H9 (cell line): Measurements from ENCODE around the gene DMXL2. TPM values are rescaled to one million over a fixed set of nuclear protein-coding genes. Genes with fewer than 3 reads are reported as not detected.

ENCODE experiments used
- DNase-seq: peaks from one replicate; pipeline ENCODE4 v3.0.0-alpha.2; 2017
- H2AFZ ChIP-seq: one replicate; pipeline ENCODE4 v1.6.1; 2013; ENCODE audit warnings: mild to moderate bottlenecking, low read length, control low read depth, moderate library complexity
- H2AK5ac ChIP-seq: 2 replicates; pipeline ENCODE4 v1.6.1; 2013; ENCODE audit warnings: low read length, control low read depth, mixed read lengths; ENCODE audit not compliant: insufficient read length
- H2BK120ac ChIP-seq: one replicate; pipeline ENCODE4 v1.6.1; 2013; ENCODE audit warnings: low read depth, mild to moderate bottlenecking, low read length, control low read depth, inconsistent platforms; ENCODE audit not compliant: poor library complexity, severe bottlenecking
- H2BK12ac ChIP-seq: 2 replicates; pipeline ENCODE4 v1.6.1; 2013; ENCODE audit warnings: low read length, control low read depth, mixed read lengths, low read depth; ENCODE audit not compliant: insufficient read length
- H2BK15ac ChIP-seq: 2 replicates; pipeline ENCODE4 v1.6.1; 2013; ENCODE audit warnings: low read depth, low read length, control low read depth
- H2BK20ac ChIP-seq: one replicate; pipeline ENCODE4 v1.6.1; 2013; ENCODE audit warnings: low read depth, mild to moderate bottlenecking, low read length, control low read depth, inconsistent platforms; ENCODE audit not compliant: poor library complexity, severe bottlenecking
- H2BK5ac ChIP-seq: 2 replicates; pipeline ENCODE4 v1.6.1; 2013; ENCODE audit warnings: low read length, control low read depth, mixed read lengths; ENCODE audit not compliant: insufficient read length
- H3K14ac ChIP-seq: 2 replicates; pipeline ENCODE4 v1.6.1; 2013; ENCODE audit warnings: low read length, control low read depth; ENCODE audit not compliant: insufficient read depth
- H3K18ac ChIP-seq: 2 replicates; pipeline ENCODE4 v1.6.1; 2013; ENCODE audit warnings: low read depth, mild to moderate bottlenecking, mixed read lengths, low read length, control low read depth; ENCODE audit not compliant: insufficient read length
- H3K23ac ChIP-seq: 2 replicates; pipeline ENCODE4 v1.6.1; 2013; ENCODE audit warnings: low read length, control low read depth, mixed read lengths, low read depth; ENCODE audit not compliant: insufficient read length
- H3K23me2 ChIP-seq: 2 replicates; pipeline ENCODE4 v1.6.1; 2013; ENCODE audit warnings: low read depth, mild to moderate bottlenecking, mixed read lengths, low read length, control low read depth; ENCODE audit not compliant: insufficient read length, poor library complexity, severe bottlenecking
- H3K27ac ChIP-seq: 2 replicates; pipeline ENCODE4 v1.5.1; 2013; ENCODE audit warnings: low read length, control low read depth, mixed read lengths, low read depth; ENCODE audit not compliant: insufficient read length
- H3K27me3 ChIP-seq: 2 replicates; pipeline ENCODE4 v1.6.1; 2013; ENCODE audit warnings: low read length, control low read depth, inconsistent platforms; ENCODE audit not compliant: insufficient read depth
- H3K4ac ChIP-seq: 2 replicates; pipeline ENCODE4 v1.6.1; 2013; ENCODE audit warnings: low read depth, mild to moderate bottlenecking, control low read depth, inconsistent platforms, low read length, moderate library complexity
- H3K4me1 ChIP-seq: 2 replicates; pipeline ENCODE4 v1.6.1; 2013; ENCODE audit warnings: low read length, control low read depth, inconsistent platforms; ENCODE audit not compliant: insufficient read depth
- H3K4me2 ChIP-seq: 2 replicates; pipeline ENCODE4 v1.6.1; 2013; ENCODE audit warnings: low read length, control low read depth, mixed read lengths; ENCODE audit not compliant: insufficient read length, insufficient read depth
- H3K56ac ChIP-seq: 2 replicates; pipeline ENCODE4 v1.6.1; 2013; ENCODE audit warnings: low read depth, mild to moderate bottlenecking, mixed read lengths, low read length, control low read depth; ENCODE audit not compliant: insufficient read length
- H3K79me1 ChIP-seq: 2 replicates; pipeline ENCODE4 v1.6.1; 2013; ENCODE audit warnings: low read depth, mild to moderate bottlenecking, moderate library complexity, low read length, control low read depth, inconsistent platforms; ENCODE audit not compliant: insufficient read depth, poor library complexity, severe bottlenecking
- H3K79me2 ChIP-seq: 2 replicates; pipeline ENCODE4 v1.6.1; 2013; ENCODE audit warnings: low read length, control low read depth, inconsistent platforms; ENCODE audit not compliant: insufficient read depth
- H3K9ac ChIP-seq: 2 replicates; pipeline ENCODE4 v1.6.1; 2013; ENCODE audit warnings: low read length, control low read depth, mixed read lengths; ENCODE audit not compliant: insufficient read length; ENCODE audit errors: extremely low read depth
- H3K9me3 ChIP-seq: one replicate; pipeline ENCODE4 v1.6.1; 2013; ENCODE audit warnings: low read depth, low read length, inconsistent platforms; ENCODE audit not compliant: control insufficient read depth
- H3T11ph ChIP-seq: one replicate; pipeline ENCODE4 v1.6.1; 2013; ENCODE audit warnings: mild to moderate bottlenecking, low read length, control low read depth, inconsistent platforms
- H4K20me1 ChIP-seq: one replicate; pipeline ENCODE4 v1.6.1; 2013; ENCODE audit not compliant: control insufficient read depth, insufficient read length, insufficient read depth
- H4K5ac ChIP-seq: 2 replicates; pipeline ENCODE4 v1.6.1; 2013; ENCODE audit warnings: low read depth, mild to moderate bottlenecking, mixed read lengths, low read length, control low read depth; ENCODE audit not compliant: insufficient read length
- H4K8ac ChIP-seq: replicated peaks from 2 replicates; pipeline ENCODE4 v1.6.1; 2013; ENCODE audit warnings: low read length, control low read depth, mixed read lengths, low read depth; ENCODE audit not compliant: insufficient read length
- H4K91ac ChIP-seq: 2 replicates; pipeline ENCODE4 v1.6.1; 2013; ENCODE audit warnings: low read depth, mild to moderate bottlenecking, moderate library complexity, mixed read lengths, low read length, control low read depth; ENCODE audit not compliant: insufficient read length
- H3K27ac Mint-ChIP-seq, 3 experiments: 2 replicates in 2 of 3; 3 replicates in 1 of 3; pipeline ENCODE4 v1.8.0; 2020 to 2021; ENCODE audit warnings: mixed read lengths in 3 of 3, mild to moderate bottlenecking in 1 of 3, moderate library complexity in 1 of 3
- H3K27me3 Mint-ChIP-seq: 2 replicates; pipeline ENCODE4 v1.8.0; 2021; ENCODE audit warnings: low read depth, mild to moderate bottlenecking, moderate library complexity, mixed read lengths
- H3K36me3 Mint-ChIP-seq, 3 experiments: 2 replicates in 2 of 3; 3 replicates in 1 of 3; pipeline ENCODE4 v1.8.0; 2020 to 2021; ENCODE audit warnings: low read depth in 3 of 3, mixed read lengths in 3 of 3; ENCODE audit not compliant: insufficient read depth in 1 of 3
- H3K4me1 Mint-ChIP-seq, 2 experiments: 2 replicates each; pipeline ENCODE4 v1.8.0; 2020; ENCODE audit warnings: mixed read lengths in 2 of 2
- H3K4me3 Mint-ChIP-seq, 2 experiments: 2 replicates in 1 of 2; 3 replicates in 1 of 2; pipeline ENCODE4 v1.8.0; 2020 to 2021; ENCODE audit warnings: mild to moderate bottlenecking in 2 of 2, mixed read lengths in 2 of 2, moderate library complexity in 1 of 2
- H3K9me3 Mint-ChIP-seq, 2 experiments: 2 replicates in 1 of 2; 3 replicates in 1 of 2; pipeline ENCODE4 v1.8.0; 2020; ENCODE audit warnings: mild to moderate bottlenecking in 2 of 2, mixed read lengths in 2 of 2, moderate library complexity in 1 of 2
- CTCF ChIP-seq: fragments of 200-600 bp; sonication (generic); conservative IDR thresholded peaks from 3 replicates; pipeline ENCODE4 v1.8.0; 2021; ENCODE audit warnings: antibody characterized with exemption, mild to moderate bottlenecking
- WGBS: extraction: QIAGEN DNeasy Blood & Tissue Kit; methylation state at CpG from one replicate; pipeline ENCODE4 v1.1.7; 2013; ENCODE audit warnings: missing lambda C conversion rate, low lambda C conversion rate, mixed read lengths; ENCODE audit not compliant: insufficient read length; ENCODE audit errors: extremely low coverage; 5-methylcytosine and 5-hydroxymethylcytosine counted together
- total RNA-seq: library from RNA; stranded (reverse); gene quantifications from 2 replicates; pipeline ENCODE4 v1.2.1, GENCODE V29; 2021

Gene DMXL2
- total RNA-seq, 1 experiment from 2014 or later = 13.9 TPM

DNA sequence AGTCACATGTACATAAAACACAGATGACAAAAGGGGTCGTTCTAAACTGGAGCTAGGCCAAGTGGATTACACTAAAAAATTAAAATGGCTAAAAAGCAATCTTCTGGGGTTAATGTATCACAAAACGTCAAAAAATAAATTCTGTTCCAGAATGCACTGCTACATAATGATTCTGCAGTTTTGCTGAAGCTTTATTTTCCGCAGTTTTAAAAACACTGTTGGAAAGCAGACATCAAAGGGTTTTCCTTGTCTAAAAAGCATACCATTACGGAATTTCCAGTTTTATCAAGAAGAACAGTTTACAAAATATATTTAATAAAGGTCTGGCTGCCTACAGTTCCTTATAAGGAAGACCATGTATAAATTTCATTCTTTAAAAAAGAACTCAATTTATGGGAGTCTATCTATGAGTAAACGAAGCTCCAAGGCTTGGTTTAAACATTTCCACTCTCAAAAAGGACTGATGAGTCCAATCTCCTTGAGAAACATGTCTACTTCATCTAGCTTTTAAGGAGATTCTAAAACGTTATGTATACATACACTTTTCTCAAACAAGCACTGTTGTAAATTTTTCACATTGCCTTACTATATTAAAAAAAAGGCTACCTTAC lies 1.3 kb downstream of the DMXL2 start:
- no peak overlapping the region for H3K14ac ChIP-seq
- H3K79me1 ChIP-seq = no peaks in the 10 kb centered on the region
- no peak overlapping the region for H3K4ac ChIP-seq
- H3K27me3 Mint-ChIP-seq = peaks cover 25% of the 10 kb centered on the region
- H2BK120ac ChIP-seq = no peak overlapping the region
- WGBS = no CpG with 5 or more reads among the region's 6 CpGs
- H2AK5ac ChIP-seq = no peak overlapping the region
- H2BK20ac ChIP-seq = no peak overlapping the region
- no peak overlapping the region for H4K91ac ChIP-seq
- TF ChIP-seq CTCF = no peak
- H3K9ac ChIP-seq = no peak overlapping the region
- no peak overlapping the region for H3K27ac ChIP-seq
- no peaks in the 10 kb centered on the region for H4K20me1 ChIP-seq
- no peaks in the 10 kb centered on the region for H3K36me3 Mint-ChIP-seq
- no peak overlapping the region for H3K23ac ChIP-seq
- no peak for DNase-seq
- no peaks in the 10 kb centered on the region; the same call in 1 of the 2 replicates for H3K4me1 ChIP-seq
- H3K9me3 Mint-ChIP-seq = no peaks in the 10 kb centered on the region
- no peak overlapping the region for H3K56ac ChIP-seq
- no peak overlapping the region for H3K18ac ChIP-seq
- no peak overlapping the region for H4K5ac ChIP-seq
- H2BK5ac ChIP-seq = no peak overlapping the region
- no peak overlapping the region for H2BK15ac ChIP-seq
- no peak overlapping the region for H2AFZ ChIP-seq
- no peak overlapping the region for H3K27ac Mint-ChIP-seq
- H3K4me2 ChIP-seq = peak overlapping the region; percentile 64
- H3K9me3 ChIP-seq = no peaks in the 10 kb centered on the region
- peaks cover 10% of the 10 kb centered on the region for H3K23me2 ChIP-seq
- peaks cover 2% of the 10 kb centered on the region; the same call in 1 of the 2 replicates for H3K27me3 ChIP-seq
- H4K8ac ChIP-seq = no peak overlapping the region
- H3K4me3 Mint-ChIP-seq = peak overlapping the region; percentile 92 to 95
- no peak overlapping the region for H2BK12ac ChIP-seq
- no peak overlapping the region for H3T11ph ChIP-seq
- no peaks in the 10 kb centered on the region for H3K79me2 ChIP-seq
- peaks cover 17 to 24% of the 10 kb centered on the region in 2 experiments for H3K4me1 Mint-ChIP-seq
